ENCODE data around the gene FOXD1. TPM values are rescaled to one million over a fixed set of nuclear protein-coding genes. Genes with fewer than 3 reads are reported as not detected.

FOXD1 gene
- total RNA-seq, 1 experiment from 2014 or later, result 2.8 TPM

- no peaks in the 10 kb centered on the region for H3K36me3 Mint-ChIP-seq (ENCODE audit: insufficient read depth, unreplicated experiment)
- ChIA-PET CTCF (interaction anchor here (0.7 to 2.3 kb wide), 11 partner anchors 13 to 235 kb away, joined by 3 to 29 read pairs (median 6); no protein-coding TSS in a partner anchor), POLR2A (interaction anchor here (1.4 kb wide), 1 partner anchor 235 kb away, joined by 4 read pairs; no protein-coding TSS in a partner anchor)
- Histone ChIP-seq H3K36me3 (ENCODE audit: control insufficient read depth, insufficient read depth, low read length) (no peaks in the 10 kb centered on the region), H3K27me3 (replicated peaks; ENCODE audit: control insufficient read depth, insufficient read depth, low read length) (peaks cover 5% of the 10 kb centered on the region), H3K9me3 (no peaks in the 10 kb centered on the region), H3K4me3 (ENCODE audit: low read depth, low read length) (peak overlapping the region; percentile 28), H3K4me1 (peaks cover 11% of the 10 kb centered on the region)
- no peaks in the 10 kb centered on the region for H3K4me1 Mint-ChIP-seq (ENCODE audit: low read depth, unreplicated experiment)
- no peak overlapping the region for H3K27ac Mint-ChIP-seq (ENCODE audit: unreplicated experiment)
- DNase-seq, result no peak
- TF ChIP-seq, protein P1, sequence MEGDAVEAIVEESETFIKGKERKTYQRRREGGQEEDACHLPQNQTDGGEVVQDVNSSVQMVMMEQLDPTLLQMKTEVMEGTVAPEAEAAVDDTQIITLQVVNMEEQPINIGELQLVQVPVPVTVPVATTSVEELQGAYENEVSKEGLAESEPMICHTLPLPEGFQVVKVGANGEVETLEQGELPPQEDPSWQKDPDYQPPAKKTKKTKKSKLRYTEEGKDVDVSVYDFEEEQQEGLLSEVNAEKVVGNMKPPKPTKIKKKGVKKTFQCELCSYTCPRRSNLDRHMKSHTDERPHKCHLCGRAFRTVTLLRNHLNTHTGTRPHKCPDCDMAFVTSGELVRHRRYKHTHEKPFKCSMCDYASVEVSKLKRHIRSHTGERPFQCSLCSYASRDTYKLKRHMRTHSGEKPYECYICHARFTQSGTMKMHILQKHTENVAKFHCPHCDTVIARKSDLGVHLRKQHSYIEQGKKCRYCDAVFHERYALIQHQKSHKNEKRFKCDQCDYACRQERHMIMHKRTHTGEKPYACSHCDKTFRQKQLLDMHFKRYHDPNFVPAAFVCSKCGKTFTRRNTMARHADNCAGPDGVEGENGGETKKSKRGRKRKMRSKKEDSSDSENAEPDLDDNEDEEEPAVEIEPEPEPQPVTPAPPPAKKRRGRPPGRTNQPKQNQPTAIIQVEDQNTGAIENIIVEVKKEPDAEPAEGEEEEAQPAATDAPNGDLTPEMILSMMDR (IDR thresholded peaks at IDR 0.05; ENCODE audit: insufficient read depth in 1 of 2, low read depth in 1 of 2, low read length in 1 of 2, severe bottlenecking in 1 of 2, unreplicated experiment in 1 of 2), result no peak
- H3K9me3 Mint-ChIP-seq (ENCODE audit: unreplicated experiment), result no peaks in the 10 kb centered on the region
- H3K27me3 Mint-ChIP-seq (ENCODE audit: insufficient read depth, unreplicated experiment), result peaks cover 18% of the 10 kb centered on the region
- intact Hi-C loops (cut with micrococcal nuclease; ENCODE audit: unreplicated experiment), result loop anchor here (1.0 to 10.0 kb wide), 6 partner anchors 58 to 526 kb away; no protein-coding TSS in a partner anchor
- H3K4me3 Mint-ChIP-seq (ENCODE audit: unreplicated experiment), result peak overlapping the region; percentile 53
- BruUV-seq (replicated peaks), result no TSS peak
These were observed 2.2 kb upstream of the FOXD1 start for GRCh38 chr5:73450672-73451223.

DNA sequence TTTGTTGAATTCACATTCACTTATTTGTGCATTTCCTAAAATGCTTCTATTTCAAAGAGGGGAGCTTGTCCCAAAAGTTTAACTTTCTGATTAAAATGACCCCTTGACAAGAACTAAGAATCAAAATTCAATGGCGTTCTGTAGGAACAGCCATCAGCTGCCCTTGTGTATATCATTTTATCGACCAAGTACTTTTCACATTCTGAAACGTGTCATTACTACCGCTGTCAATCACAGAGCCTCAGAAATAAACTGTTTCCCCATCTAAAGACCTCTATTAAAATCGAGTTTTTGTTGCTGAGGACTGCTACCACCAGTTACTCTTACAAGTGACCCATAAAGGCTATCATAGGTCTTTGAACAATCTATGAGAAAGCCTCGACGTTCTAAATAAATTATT lies 1.6 kb upstream of the FOXD1 start:
- BruUV-seq (replicated peaks), result no TSS peak
- no peak for DNase-seq
- ChIA-PET POLR2A (no interaction called here), CTCF (interaction anchor here (0.6 to 2.3 kb wide), 4 partner anchors 8 to 234 kb away, joined by 3 to 29 read pairs (median 12); no protein-coding TSS in a partner anchor)
- no peaks in the 10 kb centered on the region for H3K36me3 Mint-ChIP-seq (ENCODE audit: insufficient read depth, unreplicated experiment)
- intact Hi-C loops (cut with micrococcal nuclease; ENCODE audit: unreplicated experiment), result loop anchor here (2.0 to 10.0 kb wide), 5 partner anchors 57 to 525 kb away; no protein-coding TSS in a partner anchor
- Histone ChIP-seq H3K9me3 (no peaks in the 10 kb centered on the region), H3K4me1 (peaks cover 11% of the 10 kb centered on the region), H3K4me3 (ENCODE audit: low read depth, low read length) (no peak overlapping the region), H3K36me3 (ENCODE audit: control insufficient read depth, insufficient read depth, low read length) (no peaks in the 10 kb centered on the region), H3K27me3 (replicated peaks; ENCODE audit: control insufficient read depth, insufficient read depth, low read length) (peaks cover 5% of the 10 kb centered on the region)
- peaks cover 22% of the 10 kb centered on the region for H3K27me3 Mint-ChIP-seq (ENCODE audit: insufficient read depth, unreplicated experiment)
- H3K27ac Mint-ChIP-seq (ENCODE audit: unreplicated experiment), result no peak overlapping the region
- TF ChIP-seq, protein P1 (IDR thresholded peaks at IDR 0.05; ENCODE audit: insufficient read depth in 1 of 2, low read depth in 1 of 2, low read length in 1 of 2, severe bottlenecking in 1 of 2, unreplicated experiment in 1 of 2), result no peak
- H3K4me1 Mint-ChIP-seq (ENCODE audit: low read depth, unreplicated experiment), result no peaks in the 10 kb centered on the region
- no peaks in the 10 kb centered on the region for H3K9me3 Mint-ChIP-seq (ENCODE audit: unreplicated experiment)
- peak overlapping the region; percentile 53 for H3K4me3 Mint-ChIP-seq (ENCODE audit: unreplicated experiment)

DNA sequence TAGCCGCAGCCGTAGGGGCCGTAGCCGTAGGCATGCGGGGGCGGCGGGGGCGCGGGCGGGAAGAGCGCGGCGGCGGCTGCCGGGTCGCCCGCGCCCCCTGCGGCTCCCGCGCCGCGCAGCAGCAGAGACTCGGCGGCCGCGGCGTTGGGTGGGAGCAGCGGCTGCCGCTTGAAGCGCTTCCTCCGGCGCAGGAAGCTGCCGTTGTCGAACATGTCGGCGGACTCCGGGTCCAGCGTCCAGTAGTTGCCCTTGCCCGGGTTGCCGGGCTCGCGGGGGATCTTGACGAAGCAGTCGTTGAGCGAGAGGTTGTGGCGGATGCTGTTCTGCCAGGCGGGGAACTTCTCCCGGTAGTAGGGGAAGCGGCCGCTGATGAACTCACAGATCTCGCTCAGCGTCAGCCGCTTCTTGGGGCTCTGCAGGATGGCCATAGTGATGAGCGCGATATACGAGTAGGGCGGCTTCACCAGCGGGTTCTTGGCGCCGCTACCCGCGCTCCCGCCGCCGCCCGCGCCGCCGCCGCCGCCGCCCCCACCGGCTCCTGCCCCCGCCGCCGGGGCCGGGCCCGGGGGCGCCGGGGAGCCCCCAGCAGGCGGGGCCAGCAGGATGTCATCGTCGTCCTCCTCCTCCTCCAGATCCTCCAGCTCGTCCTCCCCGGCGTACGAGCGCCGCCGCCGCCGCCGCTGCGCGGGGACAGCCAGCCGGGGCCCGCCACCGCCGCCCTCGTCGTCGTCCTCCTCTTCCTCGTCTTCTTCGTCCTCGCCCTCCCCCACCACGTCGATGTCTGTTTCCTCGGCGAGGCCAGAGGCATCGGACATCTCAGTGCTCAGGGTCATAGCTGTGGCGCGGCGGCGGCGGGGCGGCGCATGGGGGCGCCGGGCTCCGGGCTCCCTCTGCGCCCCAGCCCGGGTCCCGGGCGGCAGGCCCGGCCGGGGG lies 781 bp downstream of the FOXD1 start:
- BruUV-seq (replicated peaks), result no TSS peak
- POLR2A ChIA-PET, result no interaction called here
- Histone ChIP-seq H3K4me3 (ENCODE audit: low read depth, low read length) (peak overlapping the region; percentile 68), H3K36me3 (ENCODE audit: control insufficient read depth, insufficient read depth, low read length) (no peaks in the 10 kb centered on the region), H3K4me1 (peaks cover 11% of the 10 kb centered on the region), H3K9me3 (no peaks in the 10 kb centered on the region), H3K27me3 (replicated peaks; ENCODE audit: control insufficient read depth, insufficient read depth, low read length) (peaks cover 6% of the 10 kb centered on the region)
- CTCF ChIA-PET, result interaction anchor here (0.5 to 2.2 kb wide), 4 partner anchors 54 to 246 kb away, joined by 3 to 15 read pairs (median 7); no protein-coding TSS in a partner anchor
- no peak overlapping the region for H3K27ac Mint-ChIP-seq (ENCODE audit: unreplicated experiment)
- no peaks in the 10 kb centered on the region for H3K9me3 Mint-ChIP-seq (ENCODE audit: unreplicated experiment)
- H3K27me3 Mint-ChIP-seq (ENCODE audit: insufficient read depth, unreplicated experiment), result peaks cover 22% of the 10 kb centered on the region
- H3K36me3 Mint-ChIP-seq (ENCODE audit: insufficient read depth, unreplicated experiment), result no peaks in the 10 kb centered on the region
- TF ChIP-seq, protein P1 (IDR thresholded peaks at IDR 0.05; ENCODE audit: insufficient read depth in 1 of 2, low read depth in 1 of 2, low read length in 1 of 2, severe bottlenecking in 1 of 2, unreplicated experiment in 1 of 2), result no peak
- peak overlapping the region; percentile 81 for H3K4me3 Mint-ChIP-seq (ENCODE audit: unreplicated experiment)
- intact Hi-C loops (cut with micrococcal nuclease; ENCODE audit: unreplicated experiment), result loop anchor here (5.0 kb wide), 1 partner anchor 245 kb away; no protein-coding TSS in a partner anchor
- peak; percentile 55 to 58 for DNase-seq
- H3K4me1 Mint-ChIP-seq (ENCODE audit: low read depth, unreplicated experiment), result no peaks in the 10 kb centered on the region
